ENCODE results near the gene SLC13A1. TPM values are rescaled to one million over a fixed set of nuclear protein-coding genes. Genes with fewer than 3 reads are reported as not detected.

SLC13A1 gene
- total RNA-seq, 1 experiment from 2014 or later = not detected

DNA sequence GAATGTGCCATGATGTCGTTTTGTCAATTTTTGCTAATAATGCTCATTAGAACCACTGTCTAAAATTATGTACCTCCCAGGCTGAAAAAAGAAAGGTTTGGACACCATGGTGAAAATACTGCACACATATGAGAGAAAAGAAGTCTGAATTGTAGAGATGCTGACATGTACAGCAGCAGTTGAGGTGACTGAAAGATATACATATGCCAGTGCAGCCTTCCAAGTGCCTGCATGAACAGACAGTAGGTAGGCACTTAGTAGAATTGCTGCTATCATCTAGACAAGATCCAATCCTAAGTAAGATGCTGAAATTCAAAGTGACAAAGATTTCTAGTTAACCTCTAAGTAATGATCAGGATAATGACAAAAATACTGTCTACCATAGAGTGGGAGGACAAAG is 86.9 kb downstream of the SLC13A1 start:
- peaks cover 4% of the 10 kb centered on the region for H3K9me3 ChIP-seq (ENCODE audit: low read depth, low read length, poor library complexity, severe bottlenecking)
- POLR2A ChIA-PET (ENCODE audit: low non-redundant PET) = no interaction called here
- no peak for DNase-seq (ENCODE audit: low spot score)
- intact Hi-C loops (cut with micrococcal nuclease; ENCODE audit: unreplicated experiment) = no loop called here
- CTCF ChIA-PET = no interaction called here
- no peak overlapping the region for H3K4me3 ChIP-seq (ENCODE audit: low read depth, low read length, poor library complexity, severe bottlenecking)
- BruUV-seq (replicated peaks) = no TSS peak
- TF ChIP-seq CTCF (conservative IDR thresholded peaks at IDR 0.05; ENCODE audit: low read depth, low read length) (no peak), EZH2 (IDR thresholded peaks at IDR 0.05; ENCODE audit: borderline replicate concordance, low read depth, low read length, poor library complexity, severe bottlenecking) (no peak)
- no peak overlapping the region for H3K27ac ChIP-seq (ENCODE audit: low read depth, low read length, poor library complexity, severe bottlenecking)
- H3K4me1 ChIP-seq (ENCODE audit: insufficient read depth, low read length, poor library complexity, severe bottlenecking) = no peaks in the 10 kb centered on the region
- H3K27me3 ChIP-seq (replicated peaks; ENCODE audit: insufficient read depth, low read depth, low read length, poor library complexity) = no peaks in the 10 kb centered on the region
- H3K36me3 ChIP-seq (ENCODE audit: insufficient read depth, low read length, poor library complexity, severe bottlenecking) = no peaks in the 10 kb centered on the region

DNA sequence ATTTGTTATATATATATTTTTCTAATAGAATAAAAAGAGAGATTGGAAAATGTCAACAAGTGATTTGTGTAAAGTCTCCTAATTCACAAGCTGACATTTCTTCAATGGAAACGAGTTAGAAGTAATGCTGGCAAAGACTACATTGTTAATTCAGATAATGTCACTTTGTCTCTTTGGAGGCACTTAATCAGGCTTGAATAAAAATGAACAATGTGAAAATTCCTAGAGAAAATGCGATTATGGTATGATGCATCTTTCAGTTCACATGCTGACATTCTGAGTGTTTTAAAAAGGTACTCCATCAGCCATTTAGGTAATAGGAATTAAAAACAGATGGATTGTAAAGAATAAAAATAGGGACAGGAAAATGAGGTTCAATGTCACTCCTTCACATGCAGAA is 100.1 kb downstream of the SLC13A1 start:
- Histone ChIP-seq H3K36me3 (ENCODE audit: insufficient read depth, low read length, poor library complexity, severe bottlenecking) (no peaks in the 10 kb centered on the region), H3K4me1 (ENCODE audit: insufficient read depth, low read length, poor library complexity, severe bottlenecking) (peaks cover 15% of the 10 kb centered on the region), H3K4me3 (ENCODE audit: low read depth, low read length, poor library complexity, severe bottlenecking) (no peak overlapping the region), H3K27me3 (replicated peaks; ENCODE audit: insufficient read depth, low read depth, low read length, poor library complexity) (no peaks in the 10 kb centered on the region), H3K9me3 (ENCODE audit: low read depth, low read length, poor library complexity, severe bottlenecking) (peaks cover 5% of the 10 kb centered on the region), H3K27ac (ENCODE audit: low read depth, low read length, poor library complexity, severe bottlenecking) (no peak overlapping the region)
- POLR2A ChIA-PET (ENCODE audit: low non-redundant PET) = no interaction called here
- CTCF ChIA-PET = no interaction called here
- DNase-seq (ENCODE audit: low spot score) = peak; percentile 61
- no TSS peak for BruUV-seq (replicated peaks)
- intact Hi-C loops (cut with micrococcal nuclease; ENCODE audit: unreplicated experiment) = no loop called here
- no peak for TF ChIP-seq CTCF (conservative IDR thresholded peaks at IDR 0.05; ENCODE audit: low read depth, low read length)
- TF ChIP-seq EZH2 (IDR thresholded peaks at IDR 0.05; ENCODE audit: borderline replicate concordance, low read depth, low read length, poor library complexity, severe bottlenecking) = no peak

- ChIA-PET POLR2A (ENCODE audit: low non-redundant PET) (no interaction called here), CTCF (no interaction called here)
- TF ChIP-seq EZH2 (IDR thresholded peaks at IDR 0.05; ENCODE audit: borderline replicate concordance, low read depth, low read length, poor library complexity, severe bottlenecking) (no peak), CTCF (conservative IDR thresholded peaks at IDR 0.05; ENCODE audit: low read depth, low read length) (no peak)
- intact Hi-C loops (cut with micrococcal nuclease; ENCODE audit: unreplicated experiment) = no loop called here
- no peak for DNase-seq (ENCODE audit: low spot score)
- Histone ChIP-seq H3K27me3 (replicated peaks; ENCODE audit: insufficient read depth, low read depth, low read length, poor library complexity) (no peaks in the 10 kb centered on the region), H3K4me3 (ENCODE audit: low read depth, low read length, poor library complexity, severe bottlenecking) (no peak overlapping the region), H3K27ac (ENCODE audit: low read depth, low read length, poor library complexity, severe bottlenecking) (no peak overlapping the region), H3K36me3 (ENCODE audit: insufficient read depth, low read length, poor library complexity, severe bottlenecking) (no peaks in the 10 kb centered on the region), H3K9me3 (ENCODE audit: low read depth, low read length, poor library complexity, severe bottlenecking) (peaks cover 5% of the 10 kb centered on the region), H3K4me1 (ENCODE audit: insufficient read depth, low read length, poor library complexity, severe bottlenecking) (peaks cover 15% of the 10 kb centered on the region)
- no TSS peak for BruUV-seq (replicated peaks)
Observed at GRCh38 chr7:123096976-123097375, 102.8 kb downstream of the SLC13A1 start.

All from A673 (cell line).